Keratinocyte (primary cell): ENCODE measurements around the gene HIGD1C.

Source experiments
- EZH2 ChIP-seq: IDR thresholded peaks from one replicate; pipeline ENCODE4 v1.6.1; 2012; ENCODE audit warnings: inconsistent platforms, mild to moderate bottlenecking, low read length, moderate library complexity
- TF ChIP-seq, protein P1 (sequence below), 3 experiments: IDR thresholded peaks in 1 of 3; conservative IDR thresholded peaks in 1 of 3; optimal IDR thresholded peaks in 1 of 3; 2 replicates in 2 of 3; 3 replicates in 1 of 3; pipeline versions ENCODE3 to v1.5.1; 2011; ENCODE audit warnings: low read length in 3 of 3, mild to moderate bottlenecking in 3 of 3, moderate library complexity in 2 of 3, control low read depth in 1 of 3, inconsistent platforms in 1 of 3; ENCODE audit not compliant: insufficient read depth in 2 of 3; ENCODE audit errors: extremely low read depth in 1 of 3

DNA sequence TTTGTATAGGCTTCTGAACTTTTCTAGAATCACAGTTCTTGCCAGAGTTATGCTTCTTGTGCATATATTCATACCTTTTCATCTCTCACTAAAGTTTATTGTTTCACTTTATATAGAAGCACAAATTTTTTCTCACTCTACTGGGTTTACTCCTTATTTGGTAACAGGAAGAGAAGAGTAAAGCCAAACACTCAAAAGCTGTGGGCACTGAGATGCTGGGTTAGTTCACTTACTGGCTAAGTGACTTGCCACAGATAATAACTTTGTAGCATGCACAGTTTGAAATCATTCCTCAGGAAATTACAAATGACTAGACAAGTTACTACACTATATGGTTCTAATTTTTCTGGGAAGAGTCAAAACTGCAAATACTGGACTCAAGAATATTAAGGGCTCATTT lies 7.8 kb downstream of the HIGD1C start:
- TF ChIP-seq, protein P1, sequence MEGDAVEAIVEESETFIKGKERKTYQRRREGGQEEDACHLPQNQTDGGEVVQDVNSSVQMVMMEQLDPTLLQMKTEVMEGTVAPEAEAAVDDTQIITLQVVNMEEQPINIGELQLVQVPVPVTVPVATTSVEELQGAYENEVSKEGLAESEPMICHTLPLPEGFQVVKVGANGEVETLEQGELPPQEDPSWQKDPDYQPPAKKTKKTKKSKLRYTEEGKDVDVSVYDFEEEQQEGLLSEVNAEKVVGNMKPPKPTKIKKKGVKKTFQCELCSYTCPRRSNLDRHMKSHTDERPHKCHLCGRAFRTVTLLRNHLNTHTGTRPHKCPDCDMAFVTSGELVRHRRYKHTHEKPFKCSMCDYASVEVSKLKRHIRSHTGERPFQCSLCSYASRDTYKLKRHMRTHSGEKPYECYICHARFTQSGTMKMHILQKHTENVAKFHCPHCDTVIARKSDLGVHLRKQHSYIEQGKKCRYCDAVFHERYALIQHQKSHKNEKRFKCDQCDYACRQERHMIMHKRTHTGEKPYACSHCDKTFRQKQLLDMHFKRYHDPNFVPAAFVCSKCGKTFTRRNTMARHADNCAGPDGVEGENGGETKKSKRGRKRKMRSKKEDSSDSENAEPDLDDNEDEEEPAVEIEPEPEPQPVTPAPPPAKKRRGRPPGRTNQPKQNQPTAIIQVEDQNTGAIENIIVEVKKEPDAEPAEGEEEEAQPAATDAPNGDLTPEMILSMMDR (optimal IDR thresholded peaks at IDR 0.05 in 1 of 3, IDR thresholded peaks at IDR 0.05 in 1 of 3, conservative IDR thresholded peaks at IDR 0.05 in 1 of 3; ENCODE audit: extremely low read depth in 1 of 3, insufficient read depth in 2 of 3, low read length in 3 of 3): no peak
- TF ChIP-seq EZH2: no peak
